Activated naive CD8-positive, alpha-beta T cell (primary cell): Measurements from ENCODE around the gene RNASEH2A.
"Not testable (repeated sequence)": the region's sequence is repeated elsewhere in the genome, so short reads cannot be mapped to it uniquely, and the experiment has no call there.

Experiments used
- H3K27ac Mint-ChIP-seq: one replicate; pipeline ENCODE4 v1.8.0; 2021; ENCODE audit warnings: mixed read lengths
- H3K27me3 Mint-ChIP-seq: one replicate; pipeline ENCODE4 v1.8.0; 2021; ENCODE audit warnings: mixed read lengths
- H3K36me3 Mint-ChIP-seq: one replicate; pipeline ENCODE4 v1.8.0; 2021; ENCODE audit warnings: mixed read lengths
- H3K4me1 Mint-ChIP-seq: one replicate; pipeline ENCODE4 v1.8.0; 2021; ENCODE audit warnings: low read depth, mixed read lengths
- H3K4me3 Mint-ChIP-seq: one replicate; pipeline ENCODE4 v1.8.0; 2021; ENCODE audit warnings: mild to moderate bottlenecking, mixed read lengths
- H3K9me3 Mint-ChIP-seq: one replicate; pipeline ENCODE4 v1.8.0; 2021; ENCODE audit warnings: low read depth, mixed read lengths

RNASEH2A gene

DNA sequence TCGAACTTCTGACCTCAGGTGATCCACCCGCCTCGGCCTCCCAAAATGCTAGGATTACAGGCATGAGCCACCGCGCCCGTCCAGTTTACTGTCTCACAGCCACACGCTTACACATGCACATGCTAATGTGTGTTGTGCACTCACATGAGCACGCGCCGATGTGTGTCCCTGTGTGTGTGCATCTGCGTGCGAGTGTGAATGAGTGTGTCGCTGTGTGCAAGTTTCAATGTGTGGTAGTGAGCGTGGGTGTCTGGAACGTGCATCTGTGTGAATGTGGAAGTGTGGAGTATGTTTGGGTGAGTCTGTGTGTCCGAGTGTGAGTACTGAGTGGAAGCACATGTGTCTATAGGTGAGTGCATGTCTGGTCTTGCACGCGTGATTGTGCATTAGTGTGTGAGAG, 36.1 kb downstream of the RNASEH2A start:
- peaks cover 3% of the 10 kb centered on the region for H3K36me3 Mint-ChIP-seq
- peaks cover 31% of the 10 kb centered on the region for H3K4me1 Mint-ChIP-seq
- H3K4me3 Mint-ChIP-seq = no peak overlapping the region
- H3K9me3 Mint-ChIP-seq = no peaks in the 10 kb centered on the region
- peaks cover 49% of the 10 kb centered on the region for H3K27me3 Mint-ChIP-seq
- no peak overlapping the region for H3K27ac Mint-ChIP-seq

DNA sequence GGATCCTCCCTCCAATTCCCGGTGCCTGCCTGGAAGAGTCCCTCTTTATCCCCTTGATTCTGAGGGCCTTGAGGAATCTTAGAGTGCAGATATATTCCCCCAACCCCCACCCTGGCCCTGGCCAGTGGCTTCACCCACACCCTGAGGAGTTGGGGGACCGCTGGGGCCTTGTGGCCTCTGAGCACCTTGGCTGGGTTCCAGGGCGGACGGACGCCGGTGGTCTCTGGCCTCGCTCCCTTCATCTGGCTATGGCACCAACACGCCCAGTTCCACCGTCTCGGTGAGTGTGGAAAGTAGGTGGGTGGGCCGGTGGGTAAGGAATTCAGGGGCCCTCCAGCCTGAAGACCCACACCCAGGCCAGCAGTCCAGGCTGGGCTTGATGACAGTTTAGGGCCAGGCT, 36.9 kb downstream of the RNASEH2A start:
- Mint-ChIP-seq H3K4me3 (no peak overlapping the region), H3K36me3 (peaks cover 3% of the 10 kb centered on the region), H3K27me3 (peaks cover 44% of the 10 kb centered on the region), H3K9me3 (no peaks in the 10 kb centered on the region), H3K4me1 (peaks cover 25% of the 10 kb centered on the region), H3K27ac (no peak overlapping the region)

DNA sequence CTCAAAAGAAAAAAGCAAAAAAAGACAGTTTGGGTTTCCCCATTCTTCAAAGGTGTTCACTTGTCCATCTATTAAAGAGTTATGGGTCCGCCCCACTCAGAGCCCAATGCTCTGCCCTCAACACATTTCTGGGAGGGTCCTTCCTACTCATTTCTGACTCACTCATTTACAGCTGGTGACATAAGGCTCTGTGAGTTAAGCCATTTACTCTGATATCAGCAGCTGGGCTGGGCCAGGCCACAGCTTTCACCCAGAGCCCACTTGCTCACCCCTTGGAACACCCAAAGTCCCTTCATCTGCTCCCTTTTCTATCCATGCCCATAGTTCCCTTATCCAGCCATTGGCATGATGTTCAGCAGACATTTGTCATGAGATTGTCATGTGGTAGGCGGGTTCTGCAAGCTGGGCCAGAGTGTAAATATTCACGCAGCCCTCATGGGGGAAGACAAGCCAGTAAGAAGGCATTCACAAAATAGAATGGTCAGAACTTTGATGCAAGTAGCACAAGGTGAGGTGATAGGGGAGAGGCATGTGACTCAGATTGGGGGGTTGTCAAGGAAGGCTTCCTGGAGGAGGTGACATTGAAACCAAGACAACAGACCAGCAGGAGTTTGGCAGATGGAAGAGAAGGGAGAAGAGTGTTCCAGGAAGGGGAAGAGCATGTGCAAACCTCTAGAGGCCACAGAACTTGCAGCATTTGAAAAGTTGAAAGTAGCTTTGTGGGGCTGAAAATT, 37.8 kb downstream of the RNASEH2A start:
- no peaks in the 10 kb centered on the region for H3K9me3 Mint-ChIP-seq
- H3K4me3 Mint-ChIP-seq = no peak overlapping the region
- H3K27me3 Mint-ChIP-seq = peaks cover 45% of the 10 kb centered on the region
- peaks cover 24% of the 10 kb centered on the region for H3K4me1 Mint-ChIP-seq
- peaks cover 3% of the 10 kb centered on the region for H3K36me3 Mint-ChIP-seq
- H3K27ac Mint-ChIP-seq = no peak overlapping the region

DNA sequence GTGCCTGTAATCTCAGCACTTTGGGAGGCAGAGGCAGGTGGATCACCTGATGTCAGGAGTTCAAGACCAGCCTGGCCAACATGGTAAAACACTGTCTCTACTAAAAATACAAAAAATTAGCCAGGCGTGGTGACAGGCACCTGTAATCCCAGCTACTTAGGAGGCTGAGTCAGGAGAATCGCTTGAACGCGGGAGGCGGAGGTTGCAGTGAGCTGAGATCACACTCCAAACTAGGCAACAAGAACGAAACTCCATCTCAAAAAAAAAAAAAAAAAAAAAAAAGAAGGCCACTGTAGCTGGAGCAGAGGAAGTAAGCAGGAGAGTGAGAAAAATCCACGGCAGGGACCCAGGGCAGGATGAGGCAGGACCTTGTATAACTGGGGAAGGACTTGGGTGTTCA, 40.2 kb downstream of the RNASEH2A start:
- not testable (repeated sequence) for H3K9me3 Mint-ChIP-seq, H3K36me3 Mint-ChIP-seq, H3K4me1 Mint-ChIP-seq, H3K27ac Mint-ChIP-seq, H3K4me3 Mint-ChIP-seq
- H3K27me3 Mint-ChIP-seq = peaks cover 25% of the 10 kb centered on the region

DNA sequence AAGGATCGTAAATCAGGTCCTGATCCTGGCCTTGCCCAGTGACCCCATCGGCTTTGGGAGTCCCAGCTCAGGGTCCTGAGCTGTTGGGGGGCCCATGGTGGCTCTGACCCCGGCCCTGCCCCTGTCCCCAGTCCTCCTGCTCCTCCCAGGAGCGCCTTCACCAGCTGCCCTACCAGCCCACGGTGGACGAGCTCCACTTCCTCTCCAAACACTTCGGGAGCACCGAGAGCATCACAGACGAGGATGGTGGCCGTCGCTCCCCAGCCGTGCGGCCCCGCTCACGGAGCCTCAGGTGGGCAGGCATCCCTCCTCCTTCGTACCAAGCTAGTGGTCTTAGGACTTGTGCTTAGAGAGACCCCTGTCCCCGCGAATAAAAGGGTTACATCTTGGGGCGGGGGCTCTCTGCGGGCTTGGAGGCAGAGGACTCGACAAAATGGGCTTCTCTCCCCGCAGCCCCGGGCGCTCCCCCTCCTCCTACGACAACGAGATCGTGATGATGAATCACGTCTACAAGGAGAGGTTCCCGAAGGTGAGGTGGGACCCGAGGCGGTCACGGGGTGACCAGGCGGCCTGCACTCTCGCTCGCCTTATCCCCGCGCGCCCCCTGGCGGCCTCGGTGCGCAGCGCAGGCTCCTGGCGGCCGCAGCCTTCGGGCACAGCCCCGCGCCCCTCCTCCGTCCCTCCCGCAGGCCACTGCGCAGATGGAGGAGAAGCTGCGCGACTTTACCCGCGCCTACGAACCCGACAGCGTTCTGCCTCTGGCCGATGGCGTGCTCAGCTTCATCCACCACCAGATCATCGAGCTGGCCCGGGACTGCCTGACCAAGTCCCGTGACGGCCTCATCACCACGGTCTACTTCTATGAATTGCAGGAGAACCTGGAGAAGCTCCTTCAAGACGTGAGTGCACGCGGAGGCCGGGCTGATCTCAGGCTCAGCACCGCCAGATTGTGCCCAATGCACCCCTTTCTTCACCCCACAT, 41.1 kb downstream of the RNASEH2A start:
- Mint-ChIP-seq H3K36me3 (no peaks in the 10 kb centered on the region), H3K27ac (no peak overlapping the region), H3K27me3 (peaks cover 20% of the 10 kb centered on the region)

GRCh38 chr19:12856653-12857052, 50.3 kb downstream of the RNASEH2A start:
- no peak overlapping the region for H3K4me3 Mint-ChIP-seq
- H3K4me1 Mint-ChIP-seq = no peaks in the 10 kb centered on the region
- H3K36me3 Mint-ChIP-seq = no peaks in the 10 kb centered on the region
- no peak overlapping the region for H3K27ac Mint-ChIP-seq
- no peaks in the 10 kb centered on the region for H3K27me3 Mint-ChIP-seq
- H3K9me3 Mint-ChIP-seq = peaks cover 7% of the 10 kb centered on the region

More for the DNA sequence above, 41.1 kb downstream of the RNASEH2A start:
- H3K9me3 Mint-ChIP-seq = no peaks in the 10 kb centered on the region
- peak overlapping the region; percentile 58 for H3K4me3 Mint-ChIP-seq
- peaks cover 2% of the 10 kb centered on the region for H3K4me1 Mint-ChIP-seq

- no peaks in the 10 kb centered on the region for H3K27me3 Mint-ChIP-seq
- peaks cover 7% of the 10 kb centered on the region for H3K9me3 Mint-ChIP-seq
- H3K4me1 Mint-ChIP-seq = no peaks in the 10 kb centered on the region
- H3K4me3 Mint-ChIP-seq = no peak overlapping the region
- no peaks in the 10 kb centered on the region for H3K36me3 Mint-ChIP-seq
- H3K27ac Mint-ChIP-seq = no peak overlapping the region
Observed at GRCh38 chr19:12858041-12858928, 51.9 kb downstream of the RNASEH2A start.

DNA sequence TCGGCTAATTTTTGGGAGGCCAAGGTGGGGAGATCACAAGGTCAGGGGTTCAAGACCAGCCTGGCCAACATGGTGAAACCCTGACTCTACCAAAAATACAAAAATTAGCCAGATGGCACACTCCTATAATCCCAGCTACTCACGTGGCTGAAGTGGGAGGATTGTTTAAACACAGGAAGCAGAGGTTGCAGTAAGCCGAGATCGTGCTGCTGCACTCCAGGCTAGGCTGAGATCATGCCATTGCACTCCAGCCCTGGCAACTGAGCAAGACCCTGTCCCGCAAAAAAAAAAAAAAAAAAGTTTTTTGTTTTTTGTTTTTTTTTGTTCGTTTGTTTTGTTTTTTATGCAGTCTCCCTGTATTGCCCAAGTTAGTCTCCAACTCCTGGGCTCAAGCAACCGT, 53.2 kb downstream of the RNASEH2A start:
- Mint-ChIP-seq H3K36me3 (no peaks in the 10 kb centered on the region), H3K4me1 (no peaks in the 10 kb centered on the region), H3K27ac (no peak overlapping the region), H3K4me3 (no peak overlapping the region), H3K9me3 (peaks cover 7% of the 10 kb centered on the region), H3K27me3 (no peaks in the 10 kb centered on the region)
